Activated T-helper 1 cell treated with anti-CD3 and anti-CD28 coated beads, Interleukin-12 subunit alpha, Interleukin-12 subunit beta, Interleukin-2, Interleukin-4 antibody, amounts not matched to agents 30 ng/mL and 10 ng/mL and 1 ng/mL, durations not matched to agents 14 hours and 24 hours and 36 hours (primary cell): Measurements from ENCODE around the gene RANBP17. TPM values are rescaled to one million over a fixed set of nuclear protein-coding genes. Genes with fewer than 3 reads are reported as not detected.

Experiments used
- DNase-seq: peaks from one replicate; pipeline ENCODE4 v3.0.0; 2021; ENCODE audit warnings: low spot score
- H3K27ac Mint-ChIP-seq: one replicate; pipeline ENCODE4 v1.8.0; 2021; ENCODE audit warnings: mild to moderate bottlenecking, mixed read lengths
- H3K27me3 Mint-ChIP-seq: one replicate; pipeline ENCODE4 v1.8.0; 2022; ENCODE audit warnings: mild to moderate bottlenecking, moderate library complexity, mixed read lengths; ENCODE audit not compliant: insufficient read depth
- H3K36me3 Mint-ChIP-seq: one replicate; pipeline ENCODE4 v1.8.0; 2021; ENCODE audit warnings: low read depth, mixed read lengths
- H3K4me1 Mint-ChIP-seq: one replicate; pipeline ENCODE4 v1.8.0; 2021; ENCODE audit warnings: low read depth, mixed read lengths
- H3K4me3 Mint-ChIP-seq: one replicate; pipeline ENCODE4 v1.8.0; 2021; ENCODE audit warnings: mild to moderate bottlenecking, moderate library complexity, mixed read lengths
- H3K9me3 Mint-ChIP-seq: one replicate; pipeline ENCODE4 v1.8.0; 2021; ENCODE audit warnings: mixed read lengths
- intact Hi-C: fragments of 100-400 bp; cut with micrococcal nuclease; formaldehyde crosslinking; loops from one replicate; pipeline ENCODE4 v1.15.1; 2024
- total RNA-seq: library from RNA; stranded (reverse); gene quantifications from 2 replicates; pipeline ENCODE4 v1.2.3, GENCODE V29; 2022

Gene RANBP17
- total RNA-seq, 1 donor from 2014 or later: not detected

DNA sequence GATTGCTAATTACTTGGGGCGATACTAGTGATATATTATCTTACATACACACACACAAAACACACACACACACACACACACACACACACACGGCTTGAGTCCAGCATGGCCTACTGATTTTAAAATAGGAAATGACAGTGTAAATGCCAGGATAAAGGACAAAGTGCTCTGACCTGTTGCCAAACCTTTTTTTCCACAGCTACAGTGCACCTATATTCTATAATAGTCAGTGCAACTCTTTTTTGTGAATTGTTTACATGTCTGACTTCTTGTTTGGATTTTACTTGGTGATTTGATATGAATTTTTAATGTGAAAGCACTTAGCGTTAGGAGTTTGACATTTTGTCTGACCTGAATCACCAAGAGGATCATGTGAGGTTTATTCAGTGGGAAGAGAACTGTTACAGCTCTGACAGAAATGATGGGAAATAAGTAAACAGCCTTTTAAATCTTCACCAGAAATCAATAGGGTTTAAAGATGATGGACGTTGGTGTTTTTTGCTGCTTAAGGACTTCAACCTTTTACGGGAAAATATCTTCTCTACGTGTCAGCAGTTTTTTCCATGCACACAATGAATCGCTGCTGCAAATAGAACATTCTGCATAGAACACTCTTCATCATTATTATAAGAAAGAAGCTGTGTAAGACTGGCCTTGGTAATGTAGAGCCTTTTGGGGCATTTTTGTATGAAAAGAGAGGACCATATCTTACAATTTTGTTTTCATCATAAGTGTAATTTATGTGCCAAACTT, 218.5 kb downstream of the RANBP17 start:
- H3K4me3 Mint-ChIP-seq: no peak overlapping the region
- H3K27me3 Mint-ChIP-seq: no peaks in the 10 kb centered on the region
- DNase-seq: no peak
- no peaks in the 10 kb centered on the region for H3K9me3 Mint-ChIP-seq
- intact Hi-C loops: no loop called here
- no peaks in the 10 kb centered on the region for H3K36me3 Mint-ChIP-seq
- H3K27ac Mint-ChIP-seq: no peak overlapping the region
- no peaks in the 10 kb centered on the region for H3K4me1 Mint-ChIP-seq

DNA sequence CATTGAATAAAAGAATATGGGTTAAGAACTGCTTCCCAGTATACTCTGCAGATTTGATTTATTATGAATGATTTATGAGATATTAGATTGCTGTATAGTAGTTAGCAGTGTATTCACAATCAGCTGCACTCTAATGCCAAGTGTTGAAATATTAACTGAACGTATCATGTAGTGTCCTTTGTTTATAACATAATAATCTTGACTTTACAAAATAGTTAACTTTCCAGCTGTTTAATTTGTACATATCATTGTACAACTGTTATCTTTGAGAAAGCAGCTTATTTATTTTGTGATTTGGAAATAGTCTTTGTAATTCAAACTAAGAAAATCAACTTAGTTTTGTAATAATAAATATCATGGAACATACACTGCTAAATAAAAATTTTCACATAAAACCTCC, 219.5 kb downstream of the RANBP17 start:
- Mint-ChIP-seq H3K9me3 (no peaks in the 10 kb centered on the region), H3K4me3 (no peak overlapping the region), H3K27ac (no peak overlapping the region), H3K27me3 (no peaks in the 10 kb centered on the region), H3K4me1 (no peaks in the 10 kb centered on the region), H3K36me3 (no peaks in the 10 kb centered on the region)
- no peak for DNase-seq
- intact Hi-C loops: no loop called here

DNA sequence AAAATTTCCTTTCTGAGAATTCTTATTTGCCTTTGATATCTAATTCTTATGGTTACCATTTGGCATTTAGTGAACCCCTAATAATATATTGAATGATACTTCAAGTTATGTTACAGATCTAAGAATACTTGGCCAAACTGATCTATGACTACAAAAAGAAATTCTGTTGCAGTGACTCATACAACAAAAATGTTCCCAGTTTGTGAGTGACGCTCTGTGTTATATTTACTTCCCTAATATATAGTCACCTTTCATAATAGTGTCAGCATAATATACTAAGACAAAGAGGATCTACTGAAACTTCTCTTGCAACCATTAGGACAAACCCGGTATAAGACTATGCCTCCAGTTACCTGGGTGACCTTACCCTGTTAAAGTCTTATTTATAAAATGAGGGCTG, 230.4 kb downstream of the RANBP17 start:
- H3K36me3 Mint-ChIP-seq: no peaks in the 10 kb centered on the region

DNA sequence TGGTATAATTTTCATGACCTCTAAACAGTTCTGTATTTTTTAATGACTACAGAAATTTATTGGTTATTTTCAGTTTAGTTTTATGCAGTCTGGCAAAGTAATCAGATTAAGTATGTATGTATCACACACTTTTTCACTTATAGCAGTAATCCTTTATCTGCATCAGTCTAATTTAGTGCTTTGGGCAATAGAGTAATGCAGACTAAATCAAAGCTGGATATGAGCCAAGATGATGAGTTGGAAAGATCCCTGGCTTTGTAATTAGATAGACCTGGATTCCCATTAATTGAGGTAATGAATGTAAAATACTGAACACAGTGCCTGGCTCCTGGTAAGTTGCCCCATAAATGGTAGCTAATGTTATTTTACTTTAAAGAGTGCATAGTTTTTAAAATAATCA, 231.8 kb downstream of the RANBP17 start:
- Mint-ChIP-seq H3K4me1 (no peaks in the 10 kb centered on the region), H3K27me3 (no peaks in the 10 kb centered on the region), H3K27ac (no peak overlapping the region)

More for the DNA sequence above, 230.4 kb downstream of the RANBP17 start:
- no peaks in the 10 kb centered on the region for H3K27me3 Mint-ChIP-seq
- no peaks in the 10 kb centered on the region for H3K4me1 Mint-ChIP-seq
- no peak overlapping the region for H3K27ac Mint-ChIP-seq
- intact Hi-C loops: no loop called here
- H3K4me3 Mint-ChIP-seq: no peak overlapping the region
- peaks cover 3% of the 10 kb centered on the region for H3K9me3 Mint-ChIP-seq
- no peak for DNase-seq

DNA sequence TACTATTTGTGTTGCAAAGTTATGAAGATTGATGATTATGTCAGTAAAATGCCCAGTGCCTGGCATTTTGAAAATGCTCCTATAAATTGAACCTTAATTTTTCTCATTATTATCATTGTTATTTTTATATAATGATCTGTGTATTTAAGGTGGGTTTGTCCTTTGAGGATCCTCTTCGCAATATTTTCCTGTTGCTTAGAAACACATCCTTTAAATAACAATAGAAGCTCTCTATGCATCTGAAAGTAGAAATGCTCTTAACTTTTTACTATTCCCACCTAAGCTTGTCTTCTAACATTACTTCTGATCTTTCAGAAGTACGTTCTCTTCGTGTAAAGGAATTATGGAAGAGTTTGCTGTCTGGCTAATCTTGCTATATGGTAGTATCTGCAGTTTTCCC, 232.5 kb downstream of the RANBP17 start:
- H3K4me1 Mint-ChIP-seq: no peaks in the 10 kb centered on the region
- peaks cover 3% of the 10 kb centered on the region for H3K9me3 Mint-ChIP-seq
- intact Hi-C loops: no loop called here
- H3K36me3 Mint-ChIP-seq: no peaks in the 10 kb centered on the region
- H3K27ac Mint-ChIP-seq: no peak overlapping the region
- H3K27me3 Mint-ChIP-seq: no peaks in the 10 kb centered on the region
- no peak overlapping the region for H3K4me3 Mint-ChIP-seq
- DNase-seq: no peak

More for the DNA sequence above, 231.8 kb downstream of the RANBP17 start:
- Mint-ChIP-seq H3K4me3 (no peak overlapping the region), H3K9me3 (peaks cover 3% of the 10 kb centered on the region), H3K36me3 (no peaks in the 10 kb centered on the region)
- intact Hi-C loops: no loop called here
- DNase-seq: no peak

DNA sequence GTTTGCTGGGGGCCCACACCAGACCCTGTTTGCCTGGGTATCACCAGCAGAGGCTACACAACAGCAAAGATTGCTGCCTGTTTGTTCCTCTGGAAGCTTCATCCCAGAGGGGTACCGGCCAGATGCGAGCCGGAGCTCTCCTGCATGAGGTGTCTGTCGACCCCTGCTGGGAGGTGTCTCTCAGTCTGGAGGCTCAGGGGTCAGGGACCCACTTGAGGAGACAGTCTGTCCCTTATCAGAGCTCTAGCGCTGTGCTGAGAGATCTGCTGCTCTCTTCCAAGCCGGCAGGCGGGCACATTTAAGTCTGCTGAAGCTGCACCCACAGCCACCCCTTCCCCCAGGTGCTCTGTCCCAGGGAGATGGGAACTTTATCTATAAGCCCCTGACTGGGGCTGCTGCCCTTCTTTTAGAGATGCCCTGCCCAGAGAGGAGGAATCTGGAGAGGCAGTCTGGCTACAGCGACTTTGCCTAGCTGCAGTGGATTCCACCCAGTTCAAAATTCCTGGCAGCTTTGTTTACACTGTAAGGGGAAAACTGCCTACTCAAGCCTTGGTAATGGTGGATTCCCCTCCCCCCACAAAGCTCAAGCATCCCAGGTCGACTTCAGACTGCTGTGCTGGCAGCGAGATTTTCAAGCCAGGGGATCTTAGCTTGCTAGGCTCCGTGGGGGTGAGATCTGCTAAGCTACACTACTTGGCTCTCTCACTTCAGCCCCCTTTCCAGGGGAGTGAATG, 241.2 kb downstream of the RANBP17 start:
- H3K27ac Mint-ChIP-seq: no peak overlapping the region
- no peaks in the 10 kb centered on the region for H3K36me3 Mint-ChIP-seq
- intact Hi-C loops: no loop called here
- H3K4me3 Mint-ChIP-seq: no peak overlapping the region
- no peaks in the 10 kb centered on the region for H3K27me3 Mint-ChIP-seq
- no peaks in the 10 kb centered on the region for H3K9me3 Mint-ChIP-seq
- no peak for DNase-seq
- no peaks in the 10 kb centered on the region for H3K4me1 Mint-ChIP-seq

DNA sequence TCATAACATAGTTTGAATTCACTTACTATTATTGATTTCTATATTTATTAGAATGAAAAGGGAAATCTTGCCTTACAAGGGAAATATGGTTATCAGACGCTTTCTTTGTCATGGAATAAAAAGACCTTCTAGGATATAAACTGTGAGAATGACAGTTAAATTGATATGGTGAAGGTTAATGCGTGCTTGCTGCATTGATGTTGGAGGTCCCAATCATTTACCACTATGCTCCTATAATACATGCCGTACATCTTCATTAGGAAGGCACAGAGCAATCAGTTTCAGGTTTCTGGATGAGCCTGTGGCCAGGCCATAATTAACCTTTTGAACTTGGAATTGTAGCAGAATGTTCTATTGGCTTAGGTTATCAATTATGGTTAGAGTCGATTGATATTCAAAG, 245.9 kb downstream of the RANBP17 start:
- H3K27ac Mint-ChIP-seq: no peak overlapping the region
- H3K4me1 Mint-ChIP-seq: no peaks in the 10 kb centered on the region
- no peaks in the 10 kb centered on the region for H3K36me3 Mint-ChIP-seq
- no peak overlapping the region for H3K4me3 Mint-ChIP-seq
- no peak for DNase-seq
- no peaks in the 10 kb centered on the region for H3K9me3 Mint-ChIP-seq
- intact Hi-C loops: no loop called here
- no peaks in the 10 kb centered on the region for H3K27me3 Mint-ChIP-seq

DNA sequence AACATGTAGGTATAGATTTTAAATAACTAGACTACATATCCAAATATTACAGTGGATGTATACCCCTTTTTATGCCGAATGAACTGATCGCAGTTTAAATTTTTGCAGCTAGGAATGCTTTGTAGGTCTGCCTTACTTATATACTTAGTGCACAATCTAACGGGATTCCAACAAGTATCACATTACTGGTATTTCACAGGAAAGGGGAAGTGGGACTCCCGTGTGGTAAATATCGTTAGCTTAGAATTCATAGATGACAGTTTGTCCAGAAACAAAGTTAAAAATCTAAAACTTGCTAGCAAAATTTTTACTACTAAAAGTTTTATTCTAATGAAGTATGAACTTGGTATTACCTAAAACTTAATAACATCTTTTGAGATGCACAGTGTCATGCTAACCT, 253.7 kb downstream of the RANBP17 start:
- no peaks in the 10 kb centered on the region for H3K9me3 Mint-ChIP-seq
- intact Hi-C loops: no loop called here
- H3K4me3 Mint-ChIP-seq: no peak overlapping the region
- DNase-seq: no peak
- H3K4me1 Mint-ChIP-seq: no peaks in the 10 kb centered on the region
- no peak overlapping the region for H3K27ac Mint-ChIP-seq
- H3K36me3 Mint-ChIP-seq: no peaks in the 10 kb centered on the region
- peaks cover 1% of the 10 kb centered on the region for H3K27me3 Mint-ChIP-seq

DNA sequence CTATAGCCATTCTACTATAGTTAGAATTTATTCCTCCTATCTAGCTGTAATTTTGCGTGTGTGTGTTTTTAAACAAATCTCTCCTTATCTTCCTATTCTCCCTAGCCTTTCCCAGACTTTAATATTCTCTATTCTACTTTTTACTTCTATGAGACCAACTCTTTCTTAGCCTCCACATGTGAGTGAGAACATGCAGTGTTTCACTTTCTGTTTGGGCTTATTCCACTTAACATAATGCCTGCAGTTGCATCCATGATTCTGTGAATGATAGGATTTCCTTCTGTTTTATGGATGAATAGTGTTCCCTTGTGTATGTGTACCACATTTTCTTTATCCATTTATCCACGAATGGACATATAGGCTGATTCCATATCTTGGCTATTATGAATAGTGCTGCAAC, 254.9 kb downstream of the RANBP17 start:
- H3K9me3 Mint-ChIP-seq: no peaks in the 10 kb centered on the region
- intact Hi-C loops: no loop called here
- H3K4me1 Mint-ChIP-seq: no peaks in the 10 kb centered on the region
- H3K4me3 Mint-ChIP-seq: no peak overlapping the region
- DNase-seq: no peak
- H3K36me3 Mint-ChIP-seq: no peaks in the 10 kb centered on the region
- no peak overlapping the region for H3K27ac Mint-ChIP-seq
- peaks cover 1% of the 10 kb centered on the region for H3K27me3 Mint-ChIP-seq

DNA sequence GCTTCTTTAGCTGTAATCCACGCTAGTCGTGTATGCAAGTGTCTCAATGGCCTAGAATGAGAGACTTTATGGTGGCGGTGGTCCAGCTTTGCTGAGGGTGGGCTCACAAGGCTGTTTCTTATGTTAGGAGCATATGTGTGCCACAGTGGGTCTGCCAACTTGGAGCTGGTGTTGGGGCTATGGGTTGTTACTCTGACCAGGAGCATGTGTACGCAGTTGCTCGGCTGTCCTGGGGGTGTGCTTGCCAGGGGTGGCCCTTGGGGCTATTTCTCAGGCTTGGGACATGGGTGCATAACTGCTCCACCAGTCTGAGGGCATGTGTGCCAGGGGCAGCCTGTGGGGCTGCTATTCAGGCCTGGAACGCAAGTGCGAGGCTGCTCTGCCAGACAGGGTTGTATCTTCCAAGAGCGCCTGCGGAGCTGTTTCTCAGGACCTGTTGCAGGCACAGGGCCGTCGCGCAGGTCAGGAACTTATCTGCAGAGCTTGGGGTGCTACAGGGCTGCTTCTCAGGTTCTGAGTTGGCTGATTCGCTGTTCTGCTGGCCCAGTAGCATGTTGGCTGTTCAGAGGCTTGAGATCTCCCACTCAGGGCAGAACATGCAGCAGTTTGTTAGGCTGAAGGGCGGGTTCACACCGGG, 259.3 kb downstream of the RANBP17 start:
- intact Hi-C loops: no loop called here
- no peak for DNase-seq
- Mint-ChIP-seq H3K4me1 (no peaks in the 10 kb centered on the region), H3K4me3 (no peak overlapping the region), H3K9me3 (no peaks in the 10 kb centered on the region), H3K27me3 (no peaks in the 10 kb centered on the region), H3K27ac (no peak overlapping the region), H3K36me3 (no peaks in the 10 kb centered on the region)

DNA sequence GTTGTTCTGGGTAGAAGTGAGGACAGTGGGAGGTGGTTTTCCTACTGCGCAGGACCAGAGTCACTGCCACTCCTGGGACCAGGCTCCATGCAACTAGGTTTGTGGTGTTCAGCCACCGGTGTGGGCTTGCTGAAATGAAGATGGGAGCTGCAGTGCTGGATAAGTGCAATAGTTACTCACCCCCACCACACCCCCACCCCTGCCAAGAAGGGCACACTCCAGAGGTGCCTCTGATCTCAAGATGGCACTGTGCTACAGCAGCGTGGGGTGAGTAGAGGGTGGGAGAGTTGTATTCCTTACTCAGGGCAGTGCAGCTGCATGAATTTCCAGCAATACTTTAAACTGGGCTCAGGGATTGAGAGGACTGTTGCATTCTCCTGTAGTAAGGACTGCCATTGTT, 259.8 kb downstream of the RANBP17 start:
- Mint-ChIP-seq H3K27me3 (no peaks in the 10 kb centered on the region), H3K4me3 (no peak overlapping the region), H3K36me3 (no peaks in the 10 kb centered on the region), H3K27ac (no peak overlapping the region), H3K4me1 (no peaks in the 10 kb centered on the region), H3K9me3 (no peaks in the 10 kb centered on the region)
- intact Hi-C loops: no loop called here
- no peak for DNase-seq

DNA sequence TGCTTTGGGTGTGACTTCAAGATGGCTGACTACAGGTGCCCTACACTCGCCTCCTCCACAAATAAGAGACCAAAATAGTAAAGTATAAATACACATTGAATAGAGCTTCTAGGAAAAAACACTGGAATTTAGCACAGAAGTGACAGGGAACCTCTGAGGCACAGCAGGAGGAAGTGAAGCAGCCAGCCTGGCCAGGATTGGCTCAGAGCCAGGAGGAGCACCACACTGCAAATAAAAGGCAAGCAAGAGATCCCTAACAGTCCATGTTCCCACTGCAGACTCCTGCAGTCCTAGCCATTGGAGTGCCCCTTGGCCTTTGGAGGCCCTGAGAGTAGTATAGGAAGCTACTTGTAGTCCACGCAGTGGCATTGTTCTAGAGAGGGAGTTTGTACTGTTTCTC, 260.6 kb downstream of the RANBP17 start:
- intact Hi-C loops: no loop called here
- DNase-seq: no peak
- Mint-ChIP-seq H3K4me1 (no peaks in the 10 kb centered on the region), H3K9me3 (no peaks in the 10 kb centered on the region), H3K27ac (no peak overlapping the region), H3K36me3 (no peaks in the 10 kb centered on the region), H3K27me3 (no peaks in the 10 kb centered on the region), H3K4me3 (no peak overlapping the region)

DNA sequence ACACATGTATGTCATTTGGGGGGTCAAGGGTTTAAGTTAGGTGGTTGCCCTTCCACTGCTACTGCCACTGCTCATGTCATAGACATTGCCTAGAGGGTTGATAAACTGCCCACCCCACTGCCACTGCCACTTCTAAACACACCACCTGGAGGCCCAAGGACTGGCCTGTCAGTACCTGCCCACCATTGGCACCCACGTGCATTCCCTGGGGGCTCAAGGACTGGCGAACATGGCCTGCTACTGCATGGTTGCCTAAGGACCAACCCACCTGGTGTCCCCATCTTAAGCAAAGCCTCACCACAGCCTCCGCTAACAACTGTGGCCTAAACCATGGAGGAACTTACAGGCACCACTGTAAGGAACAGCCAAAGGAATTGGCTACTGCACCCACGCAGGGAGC, 261.6 kb downstream of the RANBP17 start:
- H3K4me1 Mint-ChIP-seq: no peaks in the 10 kb centered on the region
- no peaks in the 10 kb centered on the region for H3K36me3 Mint-ChIP-seq
- H3K27me3 Mint-ChIP-seq: no peaks in the 10 kb centered on the region
- no peak overlapping the region for H3K27ac Mint-ChIP-seq
- H3K9me3 Mint-ChIP-seq: no peaks in the 10 kb centered on the region
- intact Hi-C loops: no loop called here
- no peak for DNase-seq
- H3K4me3 Mint-ChIP-seq: no peak overlapping the region
